Eye (tissue), 1 donor: ENCODE results near the gene UBE2N.
A peak's percentile ranks its signal among the peaks of the same experiment; 100 is the strongest.

Experiments
- DNase-seq: peaks from one replicate; pipeline ENCODE4 v3.0.0-alpha.2; 2015

UBE2N gene

DNA sequence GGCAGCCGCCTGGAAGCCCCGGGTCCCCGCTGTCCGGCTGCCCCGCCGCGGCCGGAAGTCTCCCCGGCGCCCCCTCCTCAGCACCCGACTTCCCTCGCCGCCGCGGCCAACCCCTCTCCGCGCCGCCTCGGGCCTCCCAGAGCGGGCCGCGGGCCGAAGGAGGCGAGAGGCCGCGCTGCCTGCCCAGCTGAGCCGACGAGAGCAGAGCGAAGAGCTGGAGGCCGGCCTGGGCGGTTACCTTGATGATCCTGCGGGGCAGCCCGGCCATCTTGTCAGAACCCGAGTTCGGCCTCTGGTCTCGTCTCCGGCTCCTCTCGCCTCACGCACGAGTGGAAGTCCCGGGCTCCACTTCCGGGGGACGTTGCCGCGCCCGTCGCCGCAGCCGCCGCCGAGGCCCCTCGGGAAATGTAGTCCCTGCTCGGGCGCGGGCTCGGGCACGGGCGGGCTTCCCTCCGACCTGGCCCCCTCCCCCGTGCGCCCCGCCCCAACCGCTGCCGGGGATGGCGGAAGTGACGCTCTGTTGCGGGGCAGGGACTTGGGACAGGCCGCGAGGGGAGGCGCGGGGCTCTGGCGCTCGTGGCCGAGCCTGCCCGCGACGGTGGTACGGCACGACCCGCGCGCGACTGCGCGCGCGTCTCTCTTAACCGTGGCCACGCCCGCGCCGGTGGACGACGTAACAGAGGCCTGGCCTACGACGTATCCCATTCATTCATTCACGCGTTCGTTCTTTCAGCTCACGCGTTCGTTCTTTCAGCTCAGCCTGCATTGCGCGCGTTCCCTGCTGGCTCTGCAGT lies at the start of gene UBE2N:
TSS of gene UBE2N (minus strand) at position 331 of the 794 bp plus-strand sequence. CDS start at position 268, 63 bp downstream.
- DNase-seq = peak; percentile 98

DNA sequence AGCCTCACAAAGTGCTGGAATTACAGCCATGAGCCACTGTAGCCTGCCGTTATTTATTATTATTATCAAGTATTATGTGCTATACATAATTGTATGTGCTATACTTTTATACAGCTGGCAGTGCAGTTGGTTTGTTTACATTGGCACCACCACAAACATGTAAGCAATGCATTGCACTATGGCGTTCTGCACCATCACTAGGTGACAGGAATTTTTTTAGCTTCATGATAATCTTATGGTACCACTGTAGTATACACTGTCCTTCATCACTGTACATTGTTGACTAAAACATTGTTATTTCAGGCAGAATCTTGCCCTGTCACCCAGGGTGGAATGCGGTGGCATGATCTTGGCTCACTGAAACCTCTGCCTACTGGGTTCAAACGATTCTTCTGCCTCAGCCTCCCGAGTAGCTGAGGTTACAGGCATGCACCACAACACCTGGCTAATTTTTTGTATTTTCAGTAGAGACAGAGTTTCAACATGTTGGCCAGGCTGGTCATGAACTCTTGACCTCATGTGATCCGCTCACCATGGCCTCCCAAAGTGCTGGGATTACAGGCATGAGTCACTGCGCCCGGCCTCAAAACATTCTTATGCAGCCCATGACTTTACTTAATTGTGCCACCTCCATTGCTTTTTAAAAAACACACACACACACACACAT lies 42.7 kb upstream of the UBE2N start:
- DNase-seq = no peak

DNA sequence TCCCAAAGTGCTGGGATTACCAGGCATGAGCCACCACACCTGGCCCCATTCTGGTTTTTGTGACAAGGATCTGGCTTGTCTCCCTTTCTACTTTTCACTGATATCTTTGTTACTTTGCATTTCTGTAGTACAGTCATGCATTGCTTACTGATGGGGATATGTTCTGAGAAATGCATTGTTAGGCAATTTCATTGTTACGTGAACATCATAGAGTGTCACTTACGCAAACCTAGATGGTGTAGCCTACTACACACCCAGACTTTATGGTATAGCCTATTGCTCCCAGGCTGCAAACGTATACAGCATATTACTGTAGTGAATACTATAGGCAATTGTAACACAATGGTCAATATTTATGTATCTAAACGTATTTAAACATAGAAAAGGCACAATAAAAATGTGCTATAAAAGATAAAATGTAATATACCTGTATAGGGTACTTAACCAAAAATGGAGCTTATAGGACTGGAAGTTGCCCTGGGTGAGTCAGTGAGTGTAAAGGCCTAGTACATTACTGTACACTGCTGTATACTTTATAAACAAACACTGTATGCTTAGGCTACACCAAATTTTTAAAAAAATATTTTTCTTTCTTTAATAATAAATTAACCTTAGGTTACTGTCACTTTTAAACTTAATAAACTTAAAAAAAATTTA lies 41.5 kb upstream of the UBE2N start:
- DNase-seq = no peak

GRCh38 chr12:93482721-93483120 lies 41.0 kb upstream of the UBE2N start:
- no peak for DNase-seq

DNA sequence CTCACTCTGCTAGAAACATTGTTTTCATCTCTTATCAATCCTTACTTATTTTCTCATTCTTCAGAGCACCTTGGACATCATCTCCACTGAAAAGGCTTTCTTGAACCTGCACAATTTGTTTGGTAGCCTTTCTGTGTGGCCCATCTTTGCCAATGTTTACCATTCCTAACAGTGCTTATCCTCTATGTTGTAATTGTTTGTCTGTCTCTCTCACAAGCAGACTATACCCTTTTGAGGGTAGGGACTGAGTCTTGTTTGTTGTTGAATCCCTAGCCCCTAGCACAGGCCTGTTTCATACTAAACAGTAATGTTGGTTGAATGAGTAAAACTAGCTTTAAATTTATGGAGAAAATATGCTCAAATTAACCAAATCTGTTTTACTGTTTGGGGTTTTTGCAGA lies 34.8 kb upstream of the UBE2N start:
- no peak for DNase-seq

GRCh38 chr12:93469386-93469785 lies 27.6 kb upstream of the UBE2N start:
- DNase-seq = no peak

DNA sequence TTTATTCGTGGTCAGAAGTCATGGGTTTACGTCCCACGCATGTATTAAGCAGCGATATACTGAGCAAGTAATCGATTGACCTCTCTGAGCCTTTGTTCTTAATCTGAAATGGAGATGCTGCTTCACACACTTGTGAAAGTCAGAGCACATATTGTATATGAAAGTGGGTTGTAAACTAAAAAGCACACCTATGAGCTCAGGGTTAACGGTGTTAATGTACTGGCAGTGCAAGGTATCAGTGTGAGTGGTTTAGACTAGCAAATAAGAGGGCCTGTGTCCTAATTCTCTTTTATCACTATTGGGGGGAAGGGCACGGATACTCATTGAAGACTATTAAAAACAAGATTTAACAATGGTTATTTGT lies 26.2 kb upstream of the UBE2N start:
- DNase-seq = no peak

DNA sequence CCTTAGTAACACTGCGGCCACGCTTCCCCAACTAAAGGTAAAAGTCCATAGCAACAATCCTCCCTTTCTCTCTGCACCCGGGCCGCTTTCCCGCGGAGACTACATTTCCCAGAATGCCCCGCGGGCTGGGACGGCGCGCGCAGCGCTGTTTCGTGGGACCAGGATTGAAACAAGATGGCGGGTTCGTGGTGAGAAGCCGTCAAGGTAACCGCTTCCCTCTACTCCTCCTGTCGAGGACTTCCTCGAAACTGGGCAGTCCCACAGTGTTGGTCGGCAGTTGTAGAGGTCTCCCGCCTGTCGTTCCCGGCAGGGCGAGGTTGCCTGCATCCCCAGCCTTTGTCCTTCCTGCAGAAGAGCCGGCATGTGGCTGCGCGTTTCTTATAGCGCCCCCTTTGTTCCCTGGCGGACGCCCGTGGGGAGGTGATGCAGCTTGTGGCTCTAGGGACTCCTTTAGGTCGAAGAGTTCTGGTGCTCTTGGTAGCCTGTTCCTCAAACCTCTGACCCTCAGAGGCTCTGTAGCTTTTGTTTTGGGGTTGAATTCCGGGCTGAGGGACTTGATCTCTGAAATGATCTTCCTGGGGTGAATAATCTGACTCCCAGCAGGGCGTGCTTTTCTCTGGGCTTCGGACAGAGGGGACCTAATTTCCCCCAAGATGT lies 25.7 kb upstream of the UBE2N start, which contains the start of gene MRPL42:
TSS of gene MRPL42 (plus strand) at position 164 of the 657 bp plus-strand sequence. CDS start 1,772 bp downstream, outside the sequence.
- DNase-seq = peak; percentile 98

DNA sequence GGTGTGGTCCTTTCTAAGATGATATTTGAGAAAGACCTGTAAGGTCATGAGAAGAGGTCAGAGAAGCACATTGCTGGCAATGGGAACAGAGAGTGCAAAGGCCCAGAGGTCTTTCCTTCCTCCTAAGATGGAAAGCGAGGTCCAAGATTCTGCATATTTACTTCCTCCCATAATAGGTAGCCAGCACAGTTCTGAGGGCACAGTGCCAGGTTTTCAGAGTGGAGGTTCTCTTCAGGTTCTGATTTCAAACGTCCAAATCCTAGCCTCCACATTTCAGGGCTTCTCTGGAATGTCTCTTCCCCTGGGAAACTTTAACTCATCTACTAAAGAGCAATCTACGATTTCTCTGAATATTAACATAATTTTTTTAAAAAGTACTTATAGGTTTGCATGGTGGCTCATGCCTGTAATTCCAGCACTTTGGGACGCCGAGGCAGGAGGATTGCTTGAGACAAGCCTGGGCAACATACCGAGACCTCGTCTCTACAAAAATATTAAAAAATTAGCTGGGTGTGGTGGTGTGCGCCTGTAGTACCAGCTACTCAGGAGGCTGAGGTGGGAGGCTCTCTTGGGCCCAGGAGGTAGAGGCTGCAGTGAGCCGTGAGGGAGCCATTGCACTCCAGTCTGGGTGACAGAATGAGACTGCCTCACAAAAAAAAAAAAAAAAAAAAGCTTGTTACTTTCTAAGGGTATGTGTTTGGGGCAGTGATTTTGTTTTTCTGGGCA lies 25.0 kb upstream of the UBE2N start:
- DNase-seq = no peak

DNA sequence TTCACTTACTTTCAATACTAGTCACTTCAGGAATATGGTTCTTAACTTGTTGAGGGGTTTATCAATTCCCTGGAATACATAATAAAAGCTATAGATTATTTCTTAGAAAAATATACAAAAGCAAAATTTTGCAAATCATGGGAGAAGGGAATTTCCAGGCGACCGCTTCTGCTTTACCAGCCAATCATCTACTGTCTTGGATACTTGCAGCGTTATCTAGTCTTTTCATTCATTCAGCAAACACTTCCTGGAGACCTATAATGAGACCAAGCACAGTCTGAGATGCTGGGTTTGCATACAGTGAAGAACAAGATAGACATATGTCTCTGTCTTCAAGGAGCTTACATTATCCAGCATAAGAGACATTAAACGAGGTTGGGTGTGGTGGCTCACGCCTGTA lies 24.1 kb upstream of the UBE2N start:
- no peak for DNase-seq

GRCh38 chr12:93461503-93461902 lies 19.8 kb upstream of the UBE2N start:
- no peak for DNase-seq

GRCh38 chr12:93460902-93461301 lies 19.2 kb upstream of the UBE2N start:
- no peak for DNase-seq

DNA sequence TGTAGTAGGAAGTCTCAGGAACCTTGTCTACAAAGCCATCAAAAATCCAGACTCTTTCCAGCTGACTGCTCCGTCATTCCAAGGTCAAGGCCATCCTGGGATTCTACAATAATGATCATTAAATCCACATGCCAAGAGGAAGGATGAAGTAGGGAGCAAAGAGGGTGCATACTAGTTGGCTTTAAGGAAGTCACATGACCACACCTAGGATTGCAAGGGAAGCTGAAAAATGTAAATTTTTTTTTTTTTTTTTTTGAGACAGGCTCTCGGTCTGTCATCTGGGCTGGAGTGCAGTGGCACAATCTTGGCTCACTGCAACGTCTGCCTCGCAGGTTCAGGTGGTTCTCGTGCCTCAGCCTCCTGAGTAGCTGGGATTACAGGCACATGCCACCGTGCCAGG lies 18.3 kb upstream of the UBE2N start:
- no peak for DNase-seq

- DNase-seq = no peak
Observed at GRCh38 chr12:93459097-93459496, 17.4 kb upstream of the UBE2N start.

GRCh38 chr12:93456077-93456476 lies 14.3 kb upstream of the UBE2N start:
- no peak for DNase-seq

GRCh38 chr12:93453633-93454032 lies 11.9 kb upstream of the UBE2N start:
- DNase-seq = no peak

GRCh38 chr12:93451423-93452158 lies 9.8 kb upstream of the UBE2N start:
- DNase-seq = no peak

DNA sequence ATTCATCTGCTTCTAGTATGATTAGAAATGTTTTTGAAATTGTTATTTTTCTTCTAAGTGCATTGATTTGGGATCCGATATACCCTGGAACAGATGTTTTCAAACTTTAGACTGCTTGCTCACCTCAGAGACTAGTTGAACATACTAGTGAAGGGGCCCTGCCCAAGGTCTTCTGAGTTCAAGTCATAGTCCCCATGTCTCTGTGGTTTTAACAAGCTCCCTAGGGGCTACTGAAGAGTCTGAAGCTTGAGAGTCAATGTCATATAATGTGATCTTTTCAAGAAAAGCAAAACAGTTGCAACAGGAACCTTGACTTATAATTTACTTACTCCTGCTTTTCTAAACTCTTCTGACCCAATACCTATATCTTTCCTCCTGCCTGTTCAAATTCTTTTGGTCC lies 7.5 kb upstream of the UBE2N start:
- no peak for DNase-seq

DNA sequence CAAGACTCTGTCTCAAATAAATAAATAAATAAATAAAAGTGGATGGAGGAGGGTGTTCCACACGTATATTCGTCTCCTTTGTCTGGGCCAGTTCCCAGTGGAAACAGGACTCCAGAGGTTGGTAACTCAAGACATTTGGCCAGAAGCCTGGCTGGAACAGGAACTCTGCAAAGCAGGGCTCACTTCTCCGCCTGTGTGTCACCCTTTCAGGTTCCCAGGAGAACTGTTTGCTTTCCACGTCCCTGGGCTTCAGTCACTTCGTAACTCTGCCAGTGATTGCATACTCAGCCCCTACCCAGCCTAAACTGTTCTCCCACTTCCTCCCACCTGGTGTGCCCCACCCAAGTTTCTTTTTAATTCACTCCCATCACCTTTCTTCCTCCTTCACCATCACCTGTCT lies 7.0 kb upstream of the UBE2N start:
- no peak for DNase-seq

- no peak for DNase-seq
Observed at GRCh38 chr12:93447555-93448290, 6.0 kb upstream of the UBE2N start.

DNA sequence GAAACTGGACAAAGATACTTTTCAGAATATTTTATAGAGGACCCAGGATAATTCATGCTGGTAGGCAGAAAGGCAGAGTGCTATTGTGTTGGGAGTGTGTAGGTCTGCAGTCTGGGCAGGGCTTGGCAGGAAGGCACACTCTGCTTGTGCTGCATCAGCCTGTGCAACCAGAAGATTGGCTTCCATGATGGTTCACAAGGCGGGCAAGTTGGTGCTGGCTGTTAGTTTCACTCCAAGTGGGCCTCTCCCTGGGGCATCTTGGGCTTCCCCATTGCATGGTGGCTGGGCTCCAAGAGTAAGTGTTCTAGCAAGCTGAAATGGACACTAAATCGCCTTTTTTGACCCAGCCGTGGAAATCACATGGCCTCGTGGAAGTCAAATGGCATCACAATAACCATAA lies 1.8 kb upstream of the UBE2N start:
- DNase-seq = no peak
